HepG2 (cell line): ENCODE results near the gene TTLL8. TPM values are rescaled to one million over a fixed set of nuclear protein-coding genes. Genes with fewer than 3 reads are reported as not detected.

Source experiments
- ATAC-seq: fragments of 200-7000 bp; cut with Tn5 transposase; 3 replicates; pipeline ENCODE4 v1.9.1; 2020; ENCODE audit warnings: mild to moderate bottlenecking, moderate library complexity
- BruUV-seq: library from RNA; stranded (reverse); fragments of 400-500 nt; replicated peaks from 2 replicates; lab custom pipeline; 2021; lab: Mats Ljungman, UMichigan
- CTCF ChIA-PET: fragments of 300-600 bp; formaldehyde crosslinking; extraction: SDS; loops from one replicate; lab custom pipeline; 2021; ENCODE audit warnings: low total read pairs, inconsistent platforms, low intra/inter-chr PET ratio; lab: Yijun Ruan, JAX
- POLR2A ChIA-PET: fragments of 350-600 bp; sonication (Branson Sonifier 250); formaldehyde crosslinking; loops from one replicate; lab custom pipeline; 2020; ENCODE audit warnings: antibody characterized with exemption, inconsistent platforms; lab: Yijun Ruan, JAX
- DNase-seq: peaks from one replicate; pipeline ENCODE4 v3.0.0-alpha.2; 2015; ENCODE audit warnings: low spot score
- FAIRE-seq: peaks from 3 replicates; lab custom pipeline; 2011; peaks lifted over from hg19 to GRCh38; lab: Jason Lieb, UNC
- H2AFZ ChIP-seq: one replicate; pipeline ENCODE4 v1.6.1; 2011; ENCODE audit warnings: low read length, inconsistent platforms
- H3K27ac ChIP-seq: fragments of 300-600 bp; 3 replicates; pipeline ENCODE4 v1.8.0; 2011; ENCODE audit warnings: mixed run types, mild to moderate bottlenecking, mixed read lengths, low read length, inconsistent platforms; ENCODE audit not compliant: insufficient read depth; ENCODE audit errors: extremely low read length
- H3K27me3 ChIP-seq, 2 experiments: fragments of 200-600 bp in 1 of 2; 2 replicates in 1 of 2; 3 replicates in 1 of 2; pipeline versions ENCODE4 v1.6.0 to v1.8.0; 2011; ENCODE audit warnings: low read length in 2 of 2, mild to moderate bottlenecking in 2 of 2, moderate library complexity in 2 of 2, inconsistent platforms in 1 of 2; ENCODE audit not compliant: insufficient read depth in 2 of 2, control insufficient read depth in 1 of 2
- H3K36me3 ChIP-seq, 2 experiments: fragments of 200-600 bp in 1 of 2; replicated peaks in 1 of 2; 2 replicates in 1 of 2; 3 replicates in 1 of 2; pipeline versions ENCODE4 v1.5.1 to v1.8.0; 2011; ENCODE audit warnings: low read length in 2 of 2, inconsistent platforms in 1 of 2; ENCODE audit not compliant: insufficient read depth in 2 of 2, control insufficient read depth in 1 of 2
- H3K4me1 ChIP-seq: 2 replicates; pipeline ENCODE4 v1.5.1; 2012; ENCODE audit warnings: low read length, inconsistent platforms; ENCODE audit not compliant: insufficient read depth
- H3K4me2 ChIP-seq: 2 replicates; pipeline ENCODE4 v1.6.0; 2011; ENCODE audit warnings: low read depth, low read length, inconsistent platforms
- H3K4me3 ChIP-seq, 3 experiments: fragments of 200-600 bp in 1 of 3; sonication (generic), shearing (Covaris generic) in 1 of 3; replicated peaks in 1 of 3; 2 replicates each; pipeline ENCODE4 v1.5.1; 2011 to 2016; ENCODE audit warnings: low read length in 3 of 3, inconsistent platforms in 2 of 3, low read depth in 2 of 3, mild to moderate bottlenecking in 2 of 3, control low read depth in 1 of 3, mixed read lengths in 1 of 3; ENCODE audit not compliant: insufficient read depth in 1 of 3
- H3K79me2 ChIP-seq: one replicate; pipeline ENCODE4 v1.6.1; 2011; ENCODE audit warnings: low read length, inconsistent platforms; ENCODE audit not compliant: insufficient read depth
- H3K9ac ChIP-seq: 2 replicates; pipeline ENCODE4 v1.6.0; 2011; ENCODE audit warnings: mild to moderate bottlenecking, low read depth, low read length, inconsistent platforms; ENCODE audit not compliant: insufficient read depth
- H3K9me3 ChIP-seq: 2 replicates; pipeline ENCODE4 v1.5.1; 2012; ENCODE audit warnings: mild to moderate bottlenecking, low read length
- H4K20me1 ChIP-seq: 2 replicates; pipeline ENCODE4 v1.6.0; 2011; ENCODE audit warnings: inconsistent platforms, mild to moderate bottlenecking, low read length, moderate library complexity; ENCODE audit not compliant: insufficient read depth
- IRX3 ChIP-seq: sonication (generic); formaldehyde crosslinking; IDR thresholded peaks from 2 replicates; pipeline ENCODE4 v1.8.1; 2023; ENCODE audit warnings: mild to moderate bottlenecking, low read depth, missing genetic modification reagents, borderline replicate concordance
- MNT ChIP-seq: fragments of 450-650 bp; IDR thresholded peaks from 2 replicates; pipeline ENCODE4 v1.6.1; 2016
- SRF ChIP-seq: IDR thresholded peaks from 2 replicates; pipeline ENCODE4 v1.6.1; 2011; ENCODE audit warnings: mild to moderate bottlenecking, low read depth, low read length, moderate library complexity
- ZNF552 ChIP-seq: sonication (generic); formaldehyde crosslinking; IDR thresholded peaks from 2 replicates; pipeline ENCODE4 v1.9.0; 2022; ENCODE audit warnings: missing genetic modification reagents, mild to moderate bottlenecking, borderline replicate concordance
- WGBS: methylation state at CpG from one replicate; pipeline ENCODE4 v1.1.6; 2017; ENCODE audit warnings: low lambda C conversion rate; 5-methylcytosine and 5-hydroxymethylcytosine counted together
- in situ Hi-C: cut with HindIII; loops from 2 replicates; pipeline ENCODE4 v1.10.0; 2017; ENCODE audit warnings: low pct_unique_long_range_greater_than_20kb; ENCODE audit not compliant: extremely low pct_ligation_motif_present
- intact Hi-C: fragments of 100-400 bp; cut with micrococcal nuclease; formaldehyde crosslinking; loops from one replicate; pipeline ENCODE4 v1.10.0; 2022; ENCODE audit not compliant: unreplicated experiment
- polyA plus RNA-seq, 8 experiments: library from polyadenylated mRNA; depleted of rRNA in 3 of 8; stranded (reverse) in 7 of 8; unstranded in 1 of 8; fragments of >200 nt; fragmentation: Illumina TruSeq in 4 of 8; extraction: Trizol in 4 of 8; gene quantifications; 2 replicates each; pipeline versions ENCODE4 v1.2.1 to v1.2.3, GENCODE V29; 2011 to 2016; ENCODE audit warnings: low read depth in 4 of 8, missing spikeins in 1 of 8, mixed read lengths in 1 of 8; ENCODE audit not compliant: insufficient read depth in 1 of 8
- total RNA-seq, 5 experiments: library from RNA; depleted of rRNA; stranded (reverse); fragments of >200 nt; fragmentation: Illumina TruSeq; extraction: Trizol; gene quantifications; 2 replicates each; pipeline ENCODE4 v1.2.3, GENCODE V29; 2016; ENCODE audit warnings: low read depth in 1 of 5
- TF ChIP-seq, protein P1 (sequence below): sonication (generic); formaldehyde crosslinking; IDR thresholded peaks from 2 replicates; pipeline ENCODE4 v1.9.0; 2021; ENCODE audit warnings: mild to moderate bottlenecking, missing genetic modification reagents

The TTLL8 gene
- total and polyA plus RNA-seq, 2 of the 13 experiments (the other 11 are each of a cell fraction or from before 2014, with no cell fraction given), result not detected

- FAIRE-seq, result no peak
- H3K9ac ChIP-seq, result no peak overlapping the region
- peaks cover 18% of the 10 kb centered on the region for H3K4me1 ChIP-seq
- H3K27me3 ChIP-seq, result no peaks in the 10 kb centered on the region
- BruUV-seq, result no TSS peak
- H3K4me2 ChIP-seq, result no peak overlapping the region
- no peak for TF ChIP-seq ZNF552 (CRISPR knock-in tag)
- TF ChIP-seq SRF, result peak; percentile 77; the same call in 1 of the 2 replicates
- intact Hi-C loops, result no loop called here
- no peak overlapping the region for H3K4me3 ChIP-seq
- in situ Hi-C loops, result no loop called here
- H4K20me1 ChIP-seq, result no peaks in the 10 kb centered on the region
- H3K9me3 ChIP-seq, result no peaks in the 10 kb centered on the region
- CTCF ChIA-PET, result no interaction called here
- no peaks in the 10 kb centered on the region for H3K79me2 ChIP-seq
- 35% methylated on average over 15 of the region's 15 CpGs for WGBS
- POLR2A ChIA-PET, result interaction anchor here (1.2 to 1.6 kb wide), 2 partner anchors 10 to 41 kb away, joined by 3 to 5 read pairs; no protein-coding TSS in a partner anchor
- H3K36me3 ChIP-seq, result no peaks in the 10 kb centered on the region
- H3K27ac ChIP-seq, result no peak overlapping the region
- DNase-seq, result no peak
- ATAC-seq, result no peak
- no peak overlapping the region for H2AFZ ChIP-seq
These were observed 81.5 kb downstream of the TTLL8 start for GRCh38 chr22:49976439-49977175.

DNA sequence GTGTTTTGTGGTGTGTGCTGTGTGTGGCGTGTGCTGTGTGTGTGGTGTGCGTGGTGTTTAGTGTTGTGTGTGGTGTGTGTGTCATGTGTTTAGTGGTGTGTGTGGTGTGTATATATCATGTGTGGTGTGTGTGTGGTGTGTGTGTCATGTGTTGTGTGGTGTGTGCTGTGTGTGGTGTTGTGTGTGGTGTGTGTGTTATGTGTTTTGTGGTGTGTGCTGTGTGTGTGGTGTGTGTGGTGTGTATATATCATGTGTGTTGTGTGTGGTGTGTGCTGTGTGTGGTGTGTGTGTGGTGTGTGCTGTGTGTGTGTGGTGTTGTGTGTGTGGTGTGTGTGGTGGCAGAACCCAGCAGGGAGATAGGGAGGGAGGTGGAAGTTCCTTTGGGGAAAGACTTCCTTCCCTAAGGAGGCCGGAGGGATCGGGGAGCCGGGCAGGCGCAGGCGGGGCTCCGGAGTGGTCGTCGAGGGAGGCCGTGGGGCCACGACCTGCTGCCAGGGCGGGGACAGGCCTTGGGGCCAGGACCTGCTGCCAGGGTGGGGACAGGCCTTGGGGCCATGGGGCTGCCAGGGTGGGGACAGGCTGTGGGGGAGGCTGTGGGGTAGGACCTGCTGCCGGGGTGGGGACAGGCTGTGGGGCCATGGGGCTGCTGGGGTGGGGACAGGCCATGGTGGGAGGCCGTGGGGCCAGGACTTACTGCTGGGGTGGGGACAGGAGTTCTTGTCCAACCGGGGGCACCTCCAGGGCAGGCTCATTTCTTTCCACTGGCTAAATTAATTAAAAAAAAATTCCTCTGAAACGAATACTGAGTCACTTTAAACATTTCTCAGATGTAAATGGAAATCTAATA is 82.3 kb downstream of the TTLL8 start:
- ATAC-seq (0 out of 3 replicates have a peak, but pooled peaks have one; percentile 5), DNase-seq (no peak), FAIRE-seq (no peak)
- no TSS peak for BruUV-seq
- no peak overlapping the region for H2AFZ ChIP-seq
- 11% methylated on average over 13 of the region's 17 CpGs for WGBS
- no peak overlapping the region for H3K27ac ChIP-seq
- intact Hi-C loops, result no loop called here
- H3K4me2 ChIP-seq, result 0 out of 2 replicates have a peak overlapping the region, but pooled peaks have one; percentile 23
- no peaks in the 10 kb centered on the region for H3K9me3 ChIP-seq
- no peaks in the 10 kb centered on the region for H3K79me2 ChIP-seq
- CTCF ChIA-PET, result no interaction called here
- peaks cover 27% of the 10 kb centered on the region for H3K4me1 ChIP-seq
- peak overlapping the region in 1 of 3 experiments; percentile 19; a peak in 1 of 6 replicates for H3K4me3 ChIP-seq
- in situ Hi-C loops, result no loop called here
- POLR2A ChIA-PET, result interaction anchor here (1.6 kb wide), 1 partner anchor 9 kb away, joined by 5 read pairs; no protein-coding TSS in a partner anchor
- no peaks in the 10 kb centered on the region for H3K36me3 ChIP-seq
- no peaks in the 10 kb centered on the region for H3K27me3 ChIP-seq
- 0 out of 2 replicates have a peak overlapping the region, but pooled peaks have one; percentile 17 for H3K9ac ChIP-seq
- H4K20me1 ChIP-seq, result no peaks in the 10 kb centered on the region
- TF ChIP-seq, protein P1, sequence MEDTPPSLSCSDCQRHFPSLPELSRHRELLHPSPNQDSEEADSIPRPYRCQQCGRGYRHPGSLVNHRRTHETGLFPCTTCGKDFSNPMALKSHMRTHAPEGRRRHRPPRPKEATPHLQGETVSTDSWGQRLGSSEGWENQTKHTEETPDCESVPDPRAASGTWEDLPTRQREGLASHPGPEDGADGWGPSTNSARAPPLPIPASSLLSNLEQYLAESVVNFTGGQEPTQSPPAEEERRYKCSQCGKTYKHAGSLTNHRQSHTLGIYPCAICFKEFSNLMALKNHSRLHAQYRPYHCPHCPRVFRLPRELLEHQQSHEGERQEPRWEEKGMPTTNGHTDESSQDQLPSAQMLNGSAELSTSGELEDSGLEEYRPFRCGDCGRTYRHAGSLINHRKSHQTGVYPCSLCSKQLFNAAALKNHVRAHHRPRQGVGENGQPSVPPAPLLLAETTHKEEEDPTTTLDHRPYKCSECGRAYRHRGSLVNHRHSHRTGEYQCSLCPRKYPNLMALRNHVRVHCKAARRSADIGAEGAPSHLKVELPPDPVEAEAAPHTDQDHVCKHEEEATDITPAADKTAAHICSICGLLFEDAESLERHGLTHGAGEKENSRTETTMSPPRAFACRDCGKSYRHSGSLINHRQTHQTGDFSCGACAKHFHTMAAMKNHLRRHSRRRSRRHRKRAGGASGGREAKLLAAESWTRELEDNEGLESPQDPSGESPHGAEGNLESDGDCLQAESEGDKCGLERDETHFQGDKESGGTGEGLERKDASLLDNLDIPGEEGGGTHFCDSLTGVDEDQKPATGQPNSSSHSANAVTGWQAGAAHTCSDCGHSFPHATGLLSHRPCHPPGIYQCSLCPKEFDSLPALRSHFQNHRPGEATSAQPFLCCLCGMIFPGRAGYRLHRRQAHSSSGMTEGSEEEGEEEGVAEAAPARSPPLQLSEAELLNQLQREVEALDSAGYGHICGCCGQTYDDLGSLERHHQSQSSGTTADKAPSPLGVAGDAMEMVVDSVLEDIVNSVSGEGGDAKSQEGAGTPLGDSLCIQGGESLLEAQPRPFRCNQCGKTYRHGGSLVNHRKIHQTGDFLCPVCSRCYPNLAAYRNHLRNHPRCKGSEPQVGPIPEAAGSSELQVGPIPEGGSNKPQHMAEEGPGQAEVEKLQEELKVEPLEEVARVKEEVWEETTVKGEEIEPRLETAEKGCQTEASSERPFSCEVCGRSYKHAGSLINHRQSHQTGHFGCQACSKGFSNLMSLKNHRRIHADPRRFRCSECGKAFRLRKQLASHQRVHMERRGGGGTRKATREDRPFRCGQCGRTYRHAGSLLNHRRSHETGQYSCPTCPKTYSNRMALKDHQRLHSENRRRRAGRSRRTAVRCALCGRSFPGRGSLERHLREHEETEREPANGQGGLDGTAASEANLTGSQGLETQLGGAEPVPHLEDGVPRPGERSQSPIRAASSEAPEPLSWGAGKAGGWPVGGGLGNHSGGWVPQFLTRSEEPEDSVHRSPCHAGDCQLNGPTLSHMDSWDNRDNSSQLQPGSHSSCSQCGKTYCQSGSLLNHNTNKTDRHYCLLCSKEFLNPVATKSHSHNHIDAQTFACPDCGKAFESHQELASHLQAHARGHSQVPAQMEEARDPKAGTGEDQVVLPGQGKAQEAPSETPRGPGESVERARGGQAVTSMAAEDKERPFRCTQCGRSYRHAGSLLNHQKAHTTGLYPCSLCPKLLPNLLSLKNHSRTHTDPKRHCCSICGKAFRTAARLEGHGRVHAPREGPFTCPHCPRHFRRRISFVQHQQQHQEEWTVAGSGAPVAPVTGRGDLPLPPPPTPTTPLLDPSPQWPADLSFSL (CRISPR knock-in tag), result peak; percentile 99
- TF ChIP-seq MNT, result peak; percentile 43
- no peak for TF ChIP-seq IRX3 (CRISPR knock-in tag)
